ENCODE measurements around the gene TSPAN3. TPM values are rescaled to one million over a fixed set of nuclear protein-coding genes. Genes with fewer than 3 reads are reported as not detected.

TSPAN3 gene
- total RNA-seq, 1 donor from 2014 or later: 252 TPM

DNA sequence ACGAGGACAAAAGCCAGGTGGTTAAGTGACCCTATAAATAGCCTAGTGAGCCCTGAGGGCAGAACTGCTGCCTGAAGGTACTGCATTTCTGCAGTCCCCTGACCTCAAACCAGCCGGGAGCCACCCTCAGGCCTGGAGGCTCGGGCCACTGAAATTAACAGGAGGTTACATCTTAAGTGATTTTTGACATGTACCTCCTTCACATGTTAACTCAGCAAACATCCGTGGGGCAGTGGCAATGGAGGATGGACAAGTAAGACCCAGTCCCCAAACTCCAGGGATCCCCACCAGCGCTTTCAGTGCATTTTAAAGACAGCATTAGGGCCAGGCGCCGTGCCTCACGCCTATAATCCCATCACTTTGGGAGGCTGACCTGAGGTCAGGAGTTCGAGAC, 49.8 kb downstream of the TSPAN3 start:
- H3K36me3 ChIP-seq (ENCODE audit: control insufficient read depth, insufficient read depth, low read length): no peaks in the 10 kb centered on the region
- no peak overlapping the region for H3K4me3 ChIP-seq (ENCODE audit: low read depth, low read length)
- no peak for DNase-seq (ENCODE audit: low read depth)
- peaks cover 7% of the 10 kb centered on the region for H3K27me3 ChIP-seq (ENCODE audit: control insufficient read depth, insufficient read depth, low read length)
- TF ChIP-seq CTCF (IDR thresholded peaks at IDR 0.05; ENCODE audit: insufficient read depth, low read length, poor library complexity, severe bottlenecking): no peak

GRCh38 chr15:77020348-77021087, 50.4 kb downstream of the TSPAN3 start:
- Histone ChIP-seq H3K4me3 (ENCODE audit: low read depth, low read length) (no peak overlapping the region), H3K27me3 (ENCODE audit: control insufficient read depth, insufficient read depth, low read length) (peaks cover 7% of the 10 kb centered on the region), H3K36me3 (ENCODE audit: control insufficient read depth, insufficient read depth, low read length) (no peaks in the 10 kb centered on the region)
- no peak for DNase-seq (ENCODE audit: low read depth)
- no peak for TF ChIP-seq CTCF (IDR thresholded peaks at IDR 0.05; ENCODE audit: insufficient read depth, low read length, poor library complexity, severe bottlenecking)

DNA sequence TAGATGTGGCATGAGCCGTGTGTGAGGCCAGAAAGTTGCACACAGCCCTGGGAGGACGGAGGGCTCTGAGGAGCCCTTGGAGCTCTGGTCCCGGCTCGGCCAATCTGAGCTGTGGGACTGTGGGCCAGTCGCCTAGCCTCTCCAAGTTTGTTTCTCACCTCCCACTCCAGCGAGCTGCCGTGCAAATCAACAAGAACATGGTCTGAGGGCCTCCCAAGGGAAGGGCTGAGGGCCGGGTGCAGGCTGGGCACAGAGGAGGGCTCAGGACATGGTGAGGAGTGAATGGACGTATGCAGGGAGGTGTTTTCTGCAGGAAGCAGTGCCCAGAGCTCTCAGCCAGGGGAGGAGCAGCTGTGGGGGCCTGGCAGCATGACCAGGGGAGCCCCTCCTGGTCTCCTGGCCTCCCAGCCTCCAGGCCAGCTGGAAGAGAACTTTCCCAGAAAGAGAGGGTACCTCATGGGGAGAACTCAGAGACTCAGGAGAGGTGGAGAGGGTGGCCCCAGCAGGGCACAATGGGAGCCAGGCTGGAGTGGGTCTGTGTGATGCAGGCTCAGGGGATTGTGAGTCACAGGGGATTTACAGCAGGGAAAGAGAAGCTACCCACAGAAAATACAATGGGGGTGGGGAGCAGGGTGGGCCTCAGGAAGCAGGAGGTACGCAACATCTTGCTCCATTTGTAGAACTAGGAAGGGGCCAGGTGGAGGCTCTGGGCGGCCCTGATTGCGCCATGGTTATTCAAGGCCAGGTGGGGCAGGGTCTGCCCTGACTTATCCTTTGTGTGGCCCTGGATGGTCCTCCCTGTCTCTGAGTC, 51.2 kb downstream of the TSPAN3 start:
- no peak for DNase-seq (ENCODE audit: low read depth)
- H3K4me3 ChIP-seq (ENCODE audit: low read depth, low read length): no peak overlapping the region
- no peak for TF ChIP-seq CTCF (IDR thresholded peaks at IDR 0.05; ENCODE audit: insufficient read depth, low read length, poor library complexity, severe bottlenecking)
- H3K27me3 ChIP-seq (ENCODE audit: control insufficient read depth, insufficient read depth, low read length): peaks cover 7% of the 10 kb centered on the region
- no peaks in the 10 kb centered on the region for H3K36me3 ChIP-seq (ENCODE audit: control insufficient read depth, insufficient read depth, low read length)

- no peak overlapping the region for H3K4me3 ChIP-seq (ENCODE audit: low read depth, low read length)
- H3K36me3 ChIP-seq (ENCODE audit: control insufficient read depth, insufficient read depth, low read length): no peaks in the 10 kb centered on the region
- peaks cover 6% of the 10 kb centered on the region for H3K27me3 ChIP-seq (ENCODE audit: control insufficient read depth, insufficient read depth, low read length)
- TF ChIP-seq CTCF (IDR thresholded peaks at IDR 0.05; ENCODE audit: insufficient read depth, low read length, poor library complexity, severe bottlenecking): no peak
- no peak for DNase-seq (ENCODE audit: low read depth)
Measured at GRCh38 chr15:77018796-77019505, 52.0 kb downstream of the TSPAN3 start.

DNA sequence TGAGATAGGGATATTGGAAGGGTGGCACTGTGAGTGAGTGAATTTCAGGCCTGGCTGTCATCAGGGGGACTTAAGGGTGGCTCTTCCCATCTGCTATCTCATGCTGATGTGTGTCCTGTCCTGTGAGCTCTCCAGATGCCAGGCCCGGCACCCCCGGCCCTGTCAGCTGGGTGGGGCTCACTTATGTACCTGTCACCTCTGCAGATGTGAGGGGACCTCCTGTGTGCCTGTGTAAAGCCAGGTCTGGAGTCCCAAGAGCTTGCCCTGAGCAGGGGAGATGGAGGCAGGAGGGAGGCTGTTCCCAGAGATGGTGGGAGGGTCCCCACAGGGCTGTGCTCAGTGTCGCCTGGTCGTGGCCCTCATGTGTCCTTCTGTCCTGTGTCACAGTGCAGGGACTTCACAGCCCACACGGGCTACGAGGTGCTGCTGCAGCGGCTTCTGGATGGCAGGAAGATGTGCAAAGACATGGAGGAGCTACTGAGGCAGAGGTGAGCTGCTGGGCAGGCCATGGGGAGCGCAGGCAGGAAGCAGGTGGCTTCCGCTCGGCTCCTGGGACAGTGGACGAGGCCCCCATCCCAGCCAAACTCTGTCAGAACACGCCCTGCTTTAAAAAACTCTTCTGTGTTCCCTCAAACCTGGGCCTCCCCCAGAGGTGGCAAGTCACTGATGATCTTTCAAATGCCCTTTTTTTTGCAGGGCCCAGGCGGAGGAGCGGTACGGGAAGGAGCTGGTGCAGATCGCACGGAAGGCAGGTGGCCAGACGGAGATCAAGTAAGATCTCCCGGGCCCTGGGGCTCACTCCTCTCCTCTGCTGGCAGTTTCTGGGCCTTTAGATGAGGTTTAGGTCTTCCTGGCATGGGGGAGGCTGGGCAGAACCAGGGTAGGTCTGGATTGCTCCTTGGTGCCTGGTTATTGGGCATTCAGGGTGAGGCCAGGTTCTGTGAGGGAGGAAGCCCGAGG, 52.9 kb downstream of the TSPAN3 start:
- no peaks in the 10 kb centered on the region for H3K36me3 ChIP-seq (ENCODE audit: control insufficient read depth, insufficient read depth, low read length)
- peaks cover 4% of the 10 kb centered on the region for H3K27me3 ChIP-seq (ENCODE audit: control insufficient read depth, insufficient read depth, low read length)
- TF ChIP-seq CTCF (IDR thresholded peaks at IDR 0.05; ENCODE audit: insufficient read depth, low read length, poor library complexity, severe bottlenecking): no peak
- no peak for DNase-seq (ENCODE audit: low read depth)
- no peak overlapping the region for H3K4me3 ChIP-seq (ENCODE audit: low read depth, low read length)
